HG02798 (cell line): ENCODE results near the gene LYG2.
"Not testable (repeated sequence)": the region's sequence is repeated elsewhere in the genome, so short reads cannot be mapped to it uniquely, and the experiment has no call there.

ENCODE experiments used
- ATAC-seq: cut with Tn5 transposase; IDR thresholded peaks from one replicate; pipeline ENCODE4 v1.9.1; 2021; ENCODE audit warnings: mild to moderate bottlenecking; ENCODE audit not compliant: unreplicated experiment, poor library complexity

The LYG2 gene

DNA sequence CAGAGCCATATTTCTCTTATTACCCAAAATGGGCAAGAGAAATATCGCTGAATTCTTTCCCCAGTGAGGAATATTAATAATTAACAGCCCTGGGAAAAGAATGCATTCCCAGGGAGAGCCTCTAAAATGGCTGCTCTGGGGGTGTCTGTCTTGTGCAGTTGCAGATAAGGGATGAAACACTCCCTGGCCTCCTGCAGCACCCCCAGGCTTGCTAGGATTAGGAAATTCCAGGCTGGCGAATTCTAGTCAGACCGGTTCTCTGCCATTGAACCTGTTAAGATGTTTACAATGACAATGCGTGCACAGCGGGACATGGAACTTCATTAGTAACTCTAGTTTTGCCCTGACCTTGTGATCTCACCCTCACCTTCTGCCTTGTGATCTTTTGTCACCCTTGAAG, 50.0 kb downstream of the LYG2 start:
- ATAC-seq, result no peak

- ATAC-seq, result no peak
Observed at GRCh38 chr2:99201959-99202678, 53.3 kb downstream of the LYG2 start.

- ATAC-seq, result no peak
Observed at GRCh38 chr2:99200076-99200800, 55.2 kb downstream of the LYG2 start.

GRCh38 chr2:99198103-99198841, 57.2 kb downstream of the LYG2 start:
- ATAC-seq, result no peak

GRCh38 chr2:99192364-99192763, 63.1 kb downstream of the LYG2 start:
- ATAC-seq, result not testable (repeated sequence)
